Activated CD8-positive, alpha-beta memory T cell treated with anti-CD3 and anti-CD28 coated beads, Interleukin-2, amount 50 U/mL, for 1 hour (primary cell): ENCODE results near the gene GALNTL6.

Experiments used
- DNase-seq: peaks from one replicate; pipeline ENCODE4 v3.0.0-alpha.2; 2020; ENCODE audit errors: extremely low read depth

Gene GALNTL6

DNA sequence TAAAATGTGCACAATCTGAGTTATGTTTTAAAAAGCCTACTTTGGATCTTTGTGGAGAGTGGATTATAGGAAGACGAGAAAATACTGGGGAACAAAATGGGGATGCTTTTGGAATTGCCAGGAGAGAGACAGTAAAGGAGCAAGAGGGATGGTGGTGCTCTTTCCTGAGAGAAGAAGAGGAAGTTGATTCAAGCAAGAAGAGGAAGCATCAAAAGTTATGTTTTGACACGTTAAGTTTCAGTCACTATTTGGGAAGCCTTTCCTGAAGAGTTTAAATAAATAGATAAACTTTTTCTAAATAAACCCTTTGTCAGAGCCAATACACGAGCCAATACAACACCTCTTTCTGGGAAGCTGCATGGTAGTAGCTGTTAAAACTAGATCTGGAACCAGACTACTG is 394.1 kb downstream of the GALNTL6 start:
- no peak for DNase-seq

DNA sequence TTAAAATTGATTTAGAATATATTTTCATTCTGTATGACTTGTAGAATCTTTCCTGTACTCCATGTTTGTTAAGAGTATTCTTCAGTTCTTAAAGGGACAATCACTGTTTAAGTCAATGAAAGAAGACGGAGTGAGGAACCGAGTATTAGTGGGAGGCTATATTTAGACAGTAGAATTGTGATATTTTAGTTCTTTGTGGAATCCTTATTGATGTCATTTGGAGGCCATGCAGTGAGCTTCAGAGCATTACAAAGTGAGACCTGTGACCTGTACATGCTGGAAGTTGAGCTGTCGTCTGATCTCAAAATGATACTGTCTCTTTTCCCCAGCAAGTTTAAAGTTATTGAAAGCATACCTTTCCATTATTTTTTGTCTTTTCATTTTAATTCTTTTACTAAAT is 394.7 kb downstream of the GALNTL6 start:
- no peak for DNase-seq

DNA sequence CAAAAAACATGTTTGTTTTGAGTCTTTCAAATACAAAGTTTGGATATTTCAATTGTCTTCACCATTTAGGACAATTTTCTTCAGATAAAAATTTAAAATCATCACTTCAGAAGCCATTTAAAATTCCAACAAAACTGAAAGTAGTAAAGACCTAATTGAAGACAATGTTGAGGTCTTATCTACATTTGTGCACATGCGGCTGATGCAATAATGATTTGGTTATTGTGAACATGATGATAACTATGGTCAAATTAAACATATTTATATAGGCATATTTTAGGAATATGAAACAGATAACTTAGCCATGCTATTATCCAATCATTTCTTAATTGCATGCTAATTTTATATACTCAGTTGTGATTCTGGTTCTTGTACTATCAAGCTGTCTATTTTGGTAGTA is 407.5 kb downstream of the GALNTL6 start:
- no peak for DNase-seq

DNA sequence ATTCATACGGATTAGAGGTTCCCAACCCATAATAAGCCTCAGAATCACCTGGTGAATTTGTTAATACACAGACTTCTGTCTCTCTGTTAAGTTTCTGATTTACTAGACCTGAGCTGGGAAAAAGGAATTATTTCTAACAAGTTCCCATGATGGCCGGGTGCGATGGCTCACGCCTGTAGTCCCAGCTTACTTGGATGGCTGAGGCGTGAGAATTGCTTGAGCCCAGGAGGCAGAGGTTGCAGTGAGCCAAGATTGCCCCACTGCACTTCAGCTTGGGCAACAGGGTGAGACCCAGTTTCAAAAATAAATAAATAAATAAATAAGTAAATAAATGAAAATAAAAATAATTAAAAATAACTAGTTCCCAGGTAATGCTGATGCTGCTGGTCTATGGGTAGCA is 412.3 kb downstream of the GALNTL6 start:
- DNase-seq: no peak

DNA sequence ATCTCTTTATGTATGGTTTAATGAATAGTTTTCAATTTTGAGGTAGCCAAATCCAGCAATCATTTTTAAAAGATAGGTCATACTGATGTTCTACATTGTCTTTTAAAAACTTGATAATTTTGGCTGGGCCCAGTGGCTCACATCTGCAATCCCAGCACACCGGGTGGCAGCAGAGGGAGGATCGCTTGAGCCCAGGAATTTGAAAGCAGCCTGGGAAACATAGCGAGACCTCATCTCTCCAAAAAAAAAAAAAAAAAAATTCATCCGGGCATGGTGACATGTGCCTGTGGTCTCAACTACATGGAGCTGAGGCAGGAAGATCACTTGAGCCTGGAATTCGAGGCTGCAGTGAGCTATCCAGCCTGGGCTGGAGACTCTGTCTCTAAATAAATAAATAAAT is 419.8 kb downstream of the GALNTL6 start:
- DNase-seq: no peak

DNA sequence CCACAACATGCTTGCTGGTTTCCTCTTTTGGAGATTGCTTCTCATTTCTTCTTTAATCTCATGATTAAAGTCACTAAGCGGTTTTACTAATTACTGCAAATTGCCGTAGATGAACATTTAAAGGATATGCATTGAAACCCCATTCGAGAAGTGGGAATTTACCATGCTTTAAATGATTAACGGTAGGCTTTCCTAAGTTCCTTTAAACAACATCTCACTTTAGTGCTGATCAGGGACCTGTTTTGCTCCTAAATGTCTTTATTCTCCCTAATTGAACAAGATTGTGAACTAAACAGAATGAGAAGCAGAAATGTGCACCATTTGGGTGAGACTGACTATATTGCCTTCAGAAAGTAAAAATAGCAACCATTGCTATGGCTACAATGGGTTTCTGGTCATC is 430.3 kb downstream of the GALNTL6 start:
- DNase-seq: no peak

DNA sequence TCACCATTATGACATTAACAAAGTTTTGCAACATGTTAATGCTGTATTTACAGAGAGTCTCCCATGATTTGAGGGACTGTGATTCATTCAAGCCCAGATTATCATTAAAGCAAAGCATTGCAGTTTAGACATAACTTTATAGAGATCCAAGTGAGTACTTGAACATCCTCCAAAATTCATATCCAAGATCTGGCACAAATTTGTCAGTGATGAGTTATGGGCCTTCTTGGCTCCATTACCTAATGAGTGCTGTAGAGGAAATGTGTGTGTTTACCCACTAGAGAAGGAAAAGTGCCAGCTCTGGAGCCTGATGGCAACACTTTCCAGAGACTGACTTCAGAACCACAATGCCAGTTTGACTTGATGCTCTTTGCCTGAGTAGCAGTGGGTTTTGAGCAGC is 432.3 kb downstream of the GALNTL6 start:
- DNase-seq: no peak

DNA sequence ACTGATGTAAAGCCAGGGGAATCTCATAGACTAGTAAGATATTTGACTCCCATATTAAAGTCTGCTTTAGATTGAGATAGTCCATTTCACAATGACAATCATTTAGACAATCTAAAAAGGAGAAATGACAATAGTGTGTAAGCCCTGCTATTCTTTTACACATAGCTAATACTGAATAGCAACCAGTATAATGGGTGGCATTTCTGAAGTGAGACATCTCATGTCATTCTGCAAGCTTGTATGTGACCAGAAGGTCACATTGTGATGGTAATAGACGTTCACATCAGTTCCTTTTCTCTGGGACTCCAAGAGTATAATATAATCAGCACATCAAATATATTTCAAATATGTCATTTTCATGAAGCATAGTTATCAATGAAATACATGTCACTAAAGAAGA is 440.2 kb downstream of the GALNTL6 start:
- no peak for DNase-seq

DNA sequence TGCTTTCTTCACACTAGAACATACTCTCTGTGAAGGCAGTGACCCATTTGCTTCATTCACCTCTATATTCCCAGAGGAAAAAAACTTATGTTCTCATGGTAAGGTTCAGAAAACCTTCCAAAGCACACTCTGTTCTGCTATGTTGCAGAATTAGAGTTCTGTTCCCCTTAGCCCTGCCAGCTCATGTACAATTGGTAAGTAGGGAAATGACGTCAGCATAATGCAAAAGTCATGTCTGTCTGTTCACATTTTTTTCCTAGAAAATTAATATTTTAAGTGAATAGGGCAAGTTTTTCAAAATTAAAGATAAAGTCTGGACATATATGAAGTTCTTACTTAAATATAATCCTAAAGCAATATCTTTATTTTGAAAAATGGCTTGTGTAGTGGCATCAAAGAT is 443.6 kb downstream of the GALNTL6 start:
- no peak for DNase-seq

DNA sequence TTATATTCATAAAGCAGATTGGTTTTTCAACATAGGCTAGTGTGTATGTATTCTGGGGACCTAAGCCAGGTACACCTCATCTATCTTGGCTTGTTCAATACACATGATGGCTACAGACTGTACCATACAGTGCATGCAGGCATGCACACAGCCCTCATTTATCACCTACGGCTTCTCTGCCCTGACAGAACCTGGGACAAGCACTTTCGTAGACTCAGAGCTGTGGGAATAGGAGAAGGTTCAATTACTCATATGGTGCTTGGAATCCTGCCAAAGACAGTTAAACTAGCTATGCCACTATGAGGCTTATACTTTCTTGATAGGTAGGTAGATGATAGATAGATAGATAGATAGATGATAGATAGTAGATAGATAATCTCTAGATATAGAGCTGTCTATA is 457.2 kb downstream of the GALNTL6 start:
- no peak for DNase-seq

DNA sequence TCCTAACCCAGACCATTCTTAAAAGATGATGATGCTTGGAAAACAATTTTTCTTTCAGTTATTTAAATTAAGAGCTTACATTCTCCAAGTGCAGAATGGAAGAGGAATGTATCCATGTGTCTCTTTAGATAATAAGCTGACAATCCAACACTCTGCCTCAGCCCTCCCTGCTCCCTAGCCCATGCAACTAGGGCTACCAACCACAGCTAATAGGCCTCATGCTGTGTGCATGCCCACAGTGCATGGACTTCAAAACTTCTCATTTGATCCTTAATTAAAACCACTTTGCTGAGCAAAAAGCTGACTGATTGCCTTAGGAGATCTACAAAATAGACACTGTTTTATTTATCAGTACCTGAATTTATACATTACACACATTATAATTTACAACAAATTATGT is 473.9 kb downstream of the GALNTL6 start:
- no peak for DNase-seq

DNA sequence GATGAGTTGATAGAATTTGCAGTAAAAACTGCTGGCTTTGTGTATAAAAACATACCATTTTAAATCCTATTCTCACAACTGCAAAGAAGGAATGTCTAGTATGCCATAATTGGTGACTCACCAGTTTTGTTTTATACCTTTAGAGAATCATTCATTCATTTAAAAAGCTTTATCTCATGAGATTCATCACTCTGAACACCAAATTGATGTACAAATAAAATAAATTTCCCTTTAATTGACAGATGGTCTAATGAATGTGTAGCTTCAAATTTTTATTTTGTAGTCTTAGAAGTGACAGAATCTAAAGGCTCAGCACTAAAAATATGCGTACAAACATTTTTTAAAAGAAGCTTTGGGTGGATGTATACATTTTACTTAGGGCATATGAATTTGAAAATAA is 492.5 kb downstream of the GALNTL6 start:
- no peak for DNase-seq

DNA sequence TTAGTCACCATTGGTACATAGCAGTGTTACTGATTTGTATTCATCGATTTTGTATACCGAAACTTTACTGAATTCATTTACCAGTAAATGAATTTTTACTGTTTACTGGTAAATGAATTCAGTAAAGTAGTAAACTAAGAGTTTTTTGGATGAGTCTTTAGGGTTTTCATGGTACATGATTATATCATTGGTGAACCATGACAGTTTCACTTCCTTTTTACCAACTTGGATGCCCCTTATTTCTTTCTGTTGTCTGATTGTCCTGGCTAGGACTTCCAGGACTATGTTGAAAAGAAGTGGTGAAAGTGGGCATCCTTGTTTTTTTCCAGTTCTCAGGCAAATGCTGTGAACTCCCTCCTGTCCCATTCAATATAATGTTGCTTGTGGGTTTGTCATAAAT is 494.9 kb downstream of the GALNTL6 start:
- DNase-seq: no peak

DNA sequence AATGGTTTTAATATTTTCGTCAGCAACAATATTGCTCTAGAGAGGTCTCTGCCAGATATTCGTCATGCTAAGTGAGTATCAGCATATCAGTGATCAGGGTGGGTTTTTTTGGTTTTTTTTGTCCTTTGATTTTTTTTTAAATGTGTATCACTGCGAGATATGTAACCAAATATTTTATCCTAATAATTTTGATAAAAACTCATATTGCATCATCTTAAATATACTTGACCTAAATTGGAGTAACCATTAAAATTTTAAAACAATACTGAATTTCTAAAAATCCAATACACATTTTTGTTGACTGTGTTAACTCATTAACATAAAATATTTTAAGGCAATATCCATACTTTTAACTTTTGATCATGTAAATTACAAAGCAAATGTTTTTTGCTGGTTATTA is 498.5 kb downstream of the GALNTL6 start:
- DNase-seq: no peak

DNA sequence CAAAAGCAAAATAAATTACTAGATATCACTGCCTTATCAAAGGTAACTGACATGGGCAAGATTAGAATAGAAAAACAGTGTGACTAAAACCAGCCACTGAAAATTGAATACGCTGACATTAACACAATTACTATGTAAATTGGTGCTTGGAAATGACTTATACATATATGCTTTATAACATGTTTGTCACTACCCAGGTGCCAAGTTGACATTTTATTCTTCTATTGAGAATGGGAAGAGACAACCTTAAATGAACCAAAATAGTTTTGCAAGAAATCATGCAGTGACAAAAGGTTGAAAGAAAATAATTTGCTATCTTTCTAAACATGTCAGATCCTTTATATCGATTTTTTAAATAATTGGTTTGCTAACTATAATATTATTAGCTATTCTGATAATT is 510.1 kb downstream of the GALNTL6 start:
- DNase-seq: no peak

DNA sequence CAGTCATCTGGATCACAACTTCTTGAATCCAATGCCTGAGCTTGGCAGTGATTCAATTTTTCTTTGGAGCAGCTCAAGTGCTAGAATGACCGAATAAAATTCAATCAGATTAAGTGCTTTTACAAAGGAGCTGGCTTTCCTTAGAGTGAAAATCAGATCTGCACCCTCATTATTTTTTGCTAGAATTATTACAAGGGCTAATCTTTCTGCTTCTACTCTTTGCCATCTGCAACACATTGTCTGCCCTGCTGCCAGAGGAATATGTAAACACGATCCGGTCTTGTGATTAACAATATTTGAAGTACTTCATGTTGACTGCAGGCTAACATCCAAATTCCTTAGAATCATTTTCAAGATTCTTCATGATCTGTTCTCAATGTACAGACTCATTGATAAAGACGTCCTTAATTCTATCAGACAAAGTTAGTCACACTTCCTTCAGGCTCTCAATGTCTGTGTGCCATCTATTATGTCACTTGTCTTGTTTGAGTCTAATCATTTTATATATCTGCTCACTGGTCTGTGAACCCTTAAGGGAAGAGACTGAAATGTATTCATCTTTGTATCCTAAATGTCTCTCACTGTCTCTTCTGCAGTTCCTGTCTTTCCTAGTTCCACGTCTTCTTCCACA is 531.2 kb downstream of the GALNTL6 start:
- DNase-seq: no peak

DNA sequence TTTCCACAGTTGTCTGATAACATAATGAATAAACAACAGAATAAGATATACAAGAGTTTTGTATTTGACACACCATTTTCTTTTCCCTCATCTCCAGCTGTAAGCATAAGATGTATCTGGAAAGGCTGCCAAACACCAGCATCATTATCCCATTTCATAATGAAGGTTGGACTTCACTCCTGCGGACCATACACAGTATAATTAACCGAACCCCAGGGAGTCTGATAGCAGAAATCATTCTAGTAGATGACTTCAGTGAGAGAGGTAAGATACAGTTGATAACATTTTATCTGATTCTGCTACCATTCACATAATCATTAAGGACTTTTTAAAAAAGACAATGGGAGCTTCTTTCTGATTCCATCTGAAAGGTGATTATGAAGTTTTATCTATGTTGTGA is 535.2 kb downstream of the GALNTL6 start:
- DNase-seq: no peak

DNA sequence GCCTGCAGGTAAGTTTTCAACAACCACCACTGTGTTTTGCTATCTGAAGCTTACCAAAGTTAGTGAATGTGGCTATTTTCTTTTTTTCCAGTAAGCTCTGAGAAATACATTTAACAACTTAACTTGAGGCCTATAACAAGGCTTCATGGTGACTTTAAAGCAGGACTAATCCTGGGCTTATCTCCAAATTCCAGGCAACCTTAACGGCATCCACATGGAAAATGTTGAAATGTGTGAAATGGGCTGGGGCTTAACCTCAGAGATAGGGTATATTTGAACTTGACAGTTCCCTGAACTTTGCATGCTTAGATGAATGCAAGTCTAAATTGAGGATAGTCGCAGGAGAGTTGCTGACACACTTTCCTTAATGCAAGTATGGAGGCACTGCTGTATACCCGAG is 539.2 kb downstream of the GALNTL6 start:
- no peak for DNase-seq

DNA sequence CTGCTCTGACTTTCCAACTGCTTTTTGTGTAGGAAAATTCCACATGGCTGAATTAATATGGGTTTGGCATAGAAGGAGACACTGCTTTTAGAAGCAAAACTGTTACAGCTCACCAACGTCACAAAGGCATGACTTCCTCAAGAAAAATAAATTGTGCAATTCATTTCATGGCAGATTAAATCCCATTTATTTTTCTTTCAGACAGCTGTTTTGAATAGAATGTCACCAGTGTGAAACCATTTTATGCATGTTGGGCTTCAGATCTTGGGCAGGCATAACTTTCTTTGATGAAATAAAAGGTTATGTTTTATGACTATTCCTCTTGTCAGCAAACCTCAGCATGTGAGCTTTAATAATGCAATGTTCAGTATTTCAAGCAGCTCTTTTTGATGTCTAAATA is 542.8 kb downstream of the GALNTL6 start:
- no peak for DNase-seq

DNA sequence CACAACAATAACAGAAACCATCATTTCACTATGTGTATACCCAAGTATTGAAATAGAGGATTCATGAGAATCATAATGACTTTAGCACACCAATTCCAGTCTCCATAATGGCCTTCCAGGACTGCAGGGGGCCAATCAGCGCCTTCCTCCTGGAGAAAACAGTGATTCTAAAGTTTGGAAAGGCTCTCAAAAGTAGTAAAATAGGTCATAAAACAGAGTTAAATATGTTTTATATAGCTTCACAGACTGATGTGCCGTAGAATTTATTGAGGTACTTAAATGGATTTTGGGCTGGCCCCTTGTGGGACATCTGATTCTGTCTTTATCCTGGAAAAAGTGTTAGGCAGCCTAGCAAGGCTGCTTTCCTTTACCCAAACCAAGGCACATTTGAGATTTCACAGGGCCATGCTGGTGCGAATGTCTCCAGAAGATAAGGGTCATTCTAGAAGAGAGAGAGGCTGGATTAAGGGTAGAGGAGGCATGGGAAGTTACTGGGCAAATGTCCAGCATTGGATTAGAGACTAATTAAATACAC is 543.9 kb downstream of the GALNTL6 start:
- no peak for DNase-seq

DNA sequence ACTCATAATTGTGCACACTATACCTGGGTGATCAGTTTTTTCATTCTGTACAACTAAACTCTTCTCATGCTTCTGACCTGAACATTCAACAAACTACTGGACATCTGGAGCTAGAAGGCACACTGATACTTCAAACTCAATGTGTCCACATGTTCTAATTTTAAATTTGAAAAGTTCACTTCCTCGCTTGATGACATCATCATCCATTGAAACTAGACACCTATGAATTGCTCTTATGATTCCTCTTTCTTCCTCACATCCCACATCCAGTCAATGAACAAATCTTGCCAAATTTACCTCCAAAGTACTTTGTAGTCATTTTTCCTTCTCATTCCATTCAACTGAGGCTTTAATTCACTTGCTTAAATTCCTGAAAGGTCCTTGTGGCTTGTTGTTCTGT is 549.4 kb downstream of the GALNTL6 start:
- no peak for DNase-seq

DNA sequence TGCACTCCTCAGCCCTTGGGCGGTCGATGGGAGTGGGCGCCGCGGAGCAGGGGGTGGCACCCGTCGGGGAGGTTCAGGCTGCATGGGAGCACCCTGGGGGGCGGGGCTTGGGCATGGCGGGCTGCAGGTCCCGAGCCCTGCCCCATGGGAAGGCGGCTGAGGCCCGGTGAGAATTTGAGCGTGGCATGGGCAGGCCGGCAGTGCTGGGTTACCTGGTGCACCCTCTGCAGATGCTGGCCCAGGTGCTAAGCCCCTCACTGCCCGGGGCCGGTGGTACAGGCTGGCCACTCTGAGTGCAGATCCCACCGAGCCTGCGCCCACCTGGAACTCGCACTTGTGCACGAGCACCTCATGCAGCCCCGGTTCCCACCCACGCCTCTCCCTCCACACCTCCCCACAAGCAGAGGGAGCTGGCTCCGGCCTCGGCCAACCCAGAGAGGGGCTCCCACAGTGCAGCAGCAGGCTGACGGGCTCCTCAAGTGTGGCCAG is 556.3 kb downstream of the GALNTL6 start:
- DNase-seq: no peak

DNA sequence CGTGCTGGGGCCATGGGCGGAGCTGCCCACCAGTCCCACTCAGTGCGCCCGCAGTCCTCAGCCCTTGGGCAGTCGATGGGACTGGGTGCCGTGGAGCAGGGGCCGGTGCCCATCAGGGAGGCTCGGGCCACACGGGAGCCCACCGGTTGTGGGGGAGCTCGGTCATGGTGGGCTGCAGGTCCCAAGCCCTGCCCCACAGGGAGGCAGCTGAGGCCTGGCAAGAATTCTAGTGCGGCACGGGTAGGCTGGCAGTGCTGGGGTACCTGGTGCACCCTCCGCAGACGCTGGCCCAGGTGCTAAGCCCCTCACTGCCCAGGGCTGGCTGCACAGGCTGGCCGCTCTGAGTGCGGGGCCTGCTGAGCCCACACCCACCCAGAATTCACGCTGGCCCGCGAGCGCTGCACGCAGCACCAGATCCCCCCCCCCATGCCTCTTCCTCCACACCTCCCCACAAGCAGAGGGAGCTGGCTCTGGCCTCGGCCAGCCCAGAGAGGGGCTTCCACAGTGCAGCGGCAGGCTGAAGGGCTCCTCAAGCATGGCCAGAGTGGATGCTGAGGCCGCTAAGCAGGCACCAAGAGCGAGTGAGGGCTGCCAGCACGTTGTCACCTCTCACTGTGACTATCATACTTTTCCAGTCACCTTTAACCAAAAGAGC is 564.4 kb downstream of the GALNTL6 start:
- DNase-seq: no peak

DNA sequence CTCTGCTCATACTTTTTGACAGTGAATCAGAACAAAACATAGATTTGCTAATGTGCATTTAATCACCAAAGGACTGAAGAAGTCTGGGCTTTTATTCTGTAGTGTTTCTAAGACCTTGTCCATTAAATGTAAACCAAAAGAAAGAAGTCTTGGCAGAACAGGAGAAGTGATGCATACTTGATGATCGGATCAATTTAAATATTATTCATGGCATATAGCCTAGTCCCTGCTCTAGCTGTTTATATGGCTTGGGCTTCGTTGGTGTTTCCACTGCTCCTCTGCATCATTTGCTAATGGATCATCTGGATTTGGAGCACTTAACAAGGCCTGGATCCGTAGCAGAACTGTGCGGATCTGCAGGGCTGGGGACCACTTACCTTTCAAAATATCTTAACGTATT is 566.6 kb downstream of the GALNTL6 start:
- no peak for DNase-seq
